Hematopoietic multipotent progenitor cell treated with erythropoietin and hydrocortisone succinate and interleukin-3 and kit ligand, for 17 days (in vitro differentiated cells): ENCODE measurements around the gene DDX56.
A peak's percentile ranks its signal among the peaks of the same experiment; 100 is the strongest.

Experiments used
- DNase-seq: peaks from one replicate; pipeline ENCODE4 v3.0.0-alpha.2; 2015; ENCODE audit warnings: low spot score

DDX56 gene

GRCh38 chr7:44534501-44534900, 39.2 kb downstream of the DDX56 start:
- DNase-seq: peak; percentile 60

- no peak for DNase-seq
Measured at GRCh38 chr7:44534087-44534486, 39.6 kb downstream of the DDX56 start.

- DNase-seq: no peak
Measured at GRCh38 chr7:44533301-44534055, 40.2 kb downstream of the DDX56 start.

GRCh38 chr7:44531421-44532380, 42.0 kb downstream of the DDX56 start:
- no peak for DNase-seq

GRCh38 chr7:44530990-44531389, 42.7 kb downstream of the DDX56 start:
- DNase-seq: no peak

GRCh38 chr7:44524811-44525388, 48.8 kb downstream of the DDX56 start:
- no peak for DNase-seq

GRCh38 chr7:44522315-44522714, 51.4 kb downstream of the DDX56 start:
- no peak for DNase-seq

- DNase-seq: no peak
Measured at GRCh38 chr7:44521347-44522095, 52.2 kb downstream of the DDX56 start.

- no peak for DNase-seq
Measured at GRCh38 chr7:44520574-44520973, 53.1 kb downstream of the DDX56 start.

GRCh38 chr7:44519546-44519945, 54.2 kb downstream of the DDX56 start:
- no peak for DNase-seq

GRCh38 chr7:44518761-44519160, 54.9 kb downstream of the DDX56 start:
- DNase-seq: no peak

GRCh38 chr7:44517175-44517574, 56.5 kb downstream of the DDX56 start:
- no peak for DNase-seq
